ENCODE results near the gene AOC2. TPM values are rescaled to one million over a fixed set of nuclear protein-coding genes. Genes with fewer than 3 reads are reported as not detected.
A peak's percentile ranks its signal among the peaks of the same experiment; 100 is the strongest.

AOC2 gene
- total and polyA plus RNA-seq, 2 of the 13 experiments (the other 11 are each of a cell fraction or from before 2014, with no cell fraction given) = 1.2 to 3.3 TPM

- TF ChIP-seq GMEB2 (CRISPR knock-in tag; IDR thresholded peaks at IDR 0.05; ENCODE audit: low read depth) (no peak), ZNF563 (CRISPR knock-in tag; IDR thresholded peaks at IDR 0.05) (no peak), SPEN (CRISPR knock-in tag; IDR thresholded peaks at IDR 0.05; ENCODE audit: low read depth) (no peak), DRAP1 (CRISPR knock-in tag; IDR thresholded peaks at IDR 0.05) (0 out of 2 replicates have a peak, but pooled peaks have one; percentile 5), CENPT (CRISPR knock-in tag; IDR thresholded peaks at IDR 0.05; ENCODE audit: low read depth) (no peak), TFAP4 (IDR thresholded peaks at IDR 0.05; ENCODE audit: borderline replicate concordance, low read depth) (peak; percentile 36; the same call in 1 of the 2 replicates), SNAPC5 (CRISPR knock-in tag; IDR thresholded peaks at IDR 0.05; ENCODE audit: borderline replicate concordance) (no peak), ZNF326 (CRISPR knock-in tag; IDR thresholded peaks at IDR 0.05; ENCODE audit: borderline replicate concordance) (no peak), KAT2B (IDR thresholded peaks at IDR 0.05; ENCODE audit: borderline replicate concordance, low read depth, low read length) (no peak), ELF3 (CRISPR knock-in tag; IDR thresholded peaks at IDR 0.05) (0 out of 2 replicates have a peak, but pooled peaks have one; percentile 18), NR0B2 (CRISPR knock-in tag; IDR thresholded peaks at IDR 0.05) (no peak), ZGPAT (CRISPR knock-in tag; IDR thresholded peaks at IDR 0.05) (no peak; the same call in 1 of the 2 replicates), PBX2 (CRISPR knock-in tag; IDR thresholded peaks at IDR 0.05) (no peak), ZSCAN30 (CRISPR knock-in tag; IDR thresholded peaks at IDR 0.05) (no peak), FOSL1 (CRISPR knock-in tag; IDR thresholded peaks at IDR 0.05; ENCODE audit: borderline replicate concordance) (no peak), ZNF180 (CRISPR knock-in tag; IDR thresholded peaks at IDR 0.05; ENCODE audit: borderline replicate concordance, low read depth) (no peak), ZNF710 (CRISPR knock-in tag; IDR thresholded peaks at IDR 0.05; ENCODE audit: borderline replicate concordance) (no peak), DZIP1 (CRISPR knock-in tag; IDR thresholded peaks at IDR 0.05) (no peak)
These were observed 39.4 kb upstream of the AOC2 start (continued) for GRCh38 chr17:42804918-42805367.

Data from HepG2 (cell line).